Measurements from ENCODE around the gene HPGD.
"Not testable (repeated sequence)": the region's sequence is repeated elsewhere in the genome, so short reads cannot be mapped to it uniquely, and the experiment has no call there.

HPGD gene

GRCh38 chr4:174526731-174527130, 4.4 kb upstream of the HPGD start:
- no peak for DNase-seq (ENCODE audit: low read depth)

GRCh38 chr4:174524242-174524641, 2.0 kb upstream of the HPGD start:
- no peak for DNase-seq (ENCODE audit: low read depth)

GRCh38 chr4:174523025-174523693, 871 bp upstream of the HPGD start:
- no peak for DNase-seq (ENCODE audit: low read depth)

- DNase-seq (ENCODE audit: low read depth): no peak
Observed at GRCh38 chr4:174521800-174522182, 497 bp downstream of the HPGD start.

- no peak for DNase-seq (ENCODE audit: low read depth)
Observed at GRCh38 chr4:174520660-174521059, 1.6 kb downstream of the HPGD start.

- DNase-seq (ENCODE audit: low read depth): no peak
Observed at GRCh38 chr4:174517502-174518445, 4.5 kb downstream of the HPGD start.

- no peak for DNase-seq (ENCODE audit: low read depth)
Observed at GRCh38 chr4:174516794-174517193, 5.5 kb downstream of the HPGD start.

- DNase-seq (ENCODE audit: low read depth): no peak
Observed at GRCh38 chr4:174516345-174516744, 5.9 kb downstream of the HPGD start.

GRCh38 chr4:174512745-174513144, 9.5 kb downstream of the HPGD start:
- no peak for DNase-seq (ENCODE audit: low read depth)

GRCh38 chr4:174505892-174506291, 16.4 kb downstream of the HPGD start:
- DNase-seq (ENCODE audit: low read depth): no peak

GRCh38 chr4:174505007-174505406, 17.3 kb downstream of the HPGD start:
- no peak for DNase-seq (ENCODE audit: low read depth)

GRCh38 chr4:174503079-174503715, 19.1 kb downstream of the HPGD start:
- DNase-seq (ENCODE audit: low read depth): no peak

- DNase-seq (ENCODE audit: low read depth): no peak
Observed at GRCh38 chr4:174496631-174497432, 25.5 kb downstream of the HPGD start.

GRCh38 chr4:174495626-174496025, 26.7 kb downstream of the HPGD start:
- no peak for DNase-seq (ENCODE audit: low read depth)

- DNase-seq (ENCODE audit: low read depth): no peak
Observed at GRCh38 chr4:174494726-174495125, 27.6 kb downstream of the HPGD start.

- no peak for DNase-seq (ENCODE audit: low read depth)
Observed at GRCh38 chr4:174494146-174494545, 28.1 kb downstream of the HPGD start.

GRCh38 chr4:174490451-174490961, 31.8 kb downstream of the HPGD start:
- no peak for DNase-seq (ENCODE audit: low read depth)

- DNase-seq (ENCODE audit: low read depth): not testable (repeated sequence)
Observed at GRCh38 chr4:174488368-174488767, 33.9 kb downstream of the HPGD start.

- DNase-seq (ENCODE audit: low read depth): no peak
Observed at GRCh38 chr4:174485025-174485424, 37.3 kb downstream of the HPGD start.

GRCh38 chr4:174483792-174484191, 38.5 kb downstream of the HPGD start:
- DNase-seq (ENCODE audit: low read depth): no peak

- no peak for DNase-seq (ENCODE audit: low read depth)
Observed at GRCh38 chr4:174479140-174479539, 43.1 kb downstream of the HPGD start.

GRCh38 chr4:174475528-174475927, 46.8 kb downstream of the HPGD start:
- no peak for DNase-seq (ENCODE audit: low read depth)

Measured in stimulated activated CD8-positive, alpha-beta memory T cell treated with anti-CD3 and anti-CD28 coated beads, Interleukin-12 subunit alpha, Interleukin-12 subunit beta, amount 100 ng/mL, for 4 hours (primary cell).